ENCODE measurements around the gene OR8H3.
"Not testable (repeated sequence)": the region's sequence is repeated elsewhere in the genome, so short reads cannot be mapped to it uniquely, and the experiment has no call there.

OR8H3 gene, protein sequence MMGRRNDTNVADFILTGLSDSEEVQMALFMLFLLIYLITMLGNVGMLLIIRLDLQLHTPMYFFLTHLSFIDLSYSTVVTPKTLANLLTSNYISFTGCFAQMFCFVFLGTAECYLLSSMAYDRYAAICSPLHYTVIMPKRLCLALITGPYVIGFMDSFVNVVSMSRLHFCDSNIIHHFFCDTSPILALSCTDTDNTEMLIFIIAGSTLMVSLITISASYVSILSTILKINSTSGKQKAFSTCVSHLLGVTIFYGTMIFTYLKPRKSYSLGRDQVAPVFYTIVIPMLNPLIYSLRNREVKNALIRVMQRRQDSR

GRCh38 chr11:56122073-56122472 is at the start of gene OR8H3:
Gene OR8H3 (plus strand): TSS chr11:56122373. CDS start chr11:56122373, 0 bp downstream.
- in situ Hi-C loops (cut with HindIII; ENCODE audit: low sequenced_read_pairs) = no loop called here

DNA sequence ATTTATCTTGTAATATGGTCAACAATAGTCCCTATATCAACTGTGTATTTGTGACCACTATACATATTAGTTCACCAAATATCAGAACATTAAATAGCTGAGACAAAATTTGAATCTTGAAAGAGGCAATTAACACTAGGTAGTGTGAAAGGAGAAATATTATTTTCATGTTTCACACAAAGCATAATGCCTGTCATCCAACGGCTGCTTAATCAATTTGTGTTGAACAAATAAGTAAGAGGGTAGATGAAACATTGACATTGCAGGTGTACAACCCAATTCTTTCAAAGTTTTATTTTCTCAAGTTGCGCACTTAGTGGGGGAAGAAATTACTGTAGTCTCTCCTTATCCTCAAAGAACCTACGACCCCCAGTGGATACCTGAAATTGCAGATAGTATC is 32.5 kb upstream of the OR8H3 start:
- in situ Hi-C loops (cut with HindIII; ENCODE audit: low sequenced_read_pairs) = no loop called here

GRCh38 chr11:56093008-56093407 is 29.2 kb upstream of the OR8H3 start, which contains the start of gene OR8I2:
Gene OR8I2 (plus strand): TSS chr11:56093308. CDS start chr11:56093308, 0 bp downstream.
- in situ Hi-C loops (cut with HindIII; ENCODE audit: low sequenced_read_pairs) = no loop called here

DNA sequence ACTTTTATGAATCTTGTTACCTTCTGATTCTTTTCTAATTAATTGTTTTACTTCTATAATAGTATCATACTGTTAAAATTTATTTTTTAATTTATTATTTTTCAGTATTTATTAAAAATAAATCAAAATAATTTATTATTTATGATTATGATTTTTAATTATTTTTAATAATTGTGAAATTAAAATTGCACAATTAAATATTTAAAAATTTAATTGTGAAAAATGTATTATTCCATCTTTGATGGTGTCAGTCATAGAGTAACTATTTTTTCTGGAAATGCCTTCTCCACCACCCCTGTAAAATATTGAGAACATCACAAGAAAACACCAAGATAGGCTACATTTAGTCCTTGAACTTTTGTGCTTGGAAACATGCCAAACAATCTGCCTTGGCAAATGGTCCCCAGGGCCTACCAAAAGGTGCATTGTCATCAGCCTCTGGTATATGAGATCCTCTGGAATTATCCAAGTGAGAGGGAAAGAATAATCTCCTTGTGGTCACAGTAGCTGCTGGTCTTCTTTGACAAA is 18.9 kb upstream of the OR8H3 start, which contains the start of gene OR8H2:
Gene OR8H2 (plus strand): TSS at position 478 of the 528 bp plus-strand sequence. CDS start 1,356 bp downstream, outside the sequence.
- in situ Hi-C loops (cut with HindIII; ENCODE audit: low sequenced_read_pairs) = no loop called here

DNA sequence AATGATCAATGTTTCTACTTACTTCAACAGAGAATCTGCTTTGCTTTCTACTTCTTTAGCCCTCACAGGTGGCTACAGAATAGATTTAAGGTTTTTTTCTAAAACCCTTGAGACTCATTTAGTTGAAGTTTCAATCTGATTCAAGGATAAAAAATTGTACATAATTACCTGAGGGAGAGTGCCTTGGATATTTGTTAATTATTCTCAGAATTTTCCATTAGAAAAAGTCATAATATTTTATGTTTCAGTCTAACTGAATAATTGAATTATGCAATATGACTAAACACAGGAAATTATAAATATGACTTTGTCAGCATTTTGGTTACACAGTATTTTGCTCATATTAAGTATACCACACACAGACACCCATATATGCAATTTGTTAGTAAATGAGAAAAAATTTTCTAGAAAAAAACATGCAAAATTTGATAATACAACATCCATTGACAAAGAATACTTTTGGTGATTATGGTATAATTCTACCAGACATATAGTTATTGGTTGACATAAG is 18.0 kb downstream of the OR8H3 start, which contains the start of gene OR8J3:
Gene OR8J3 (minus strand): TSS at position 51 of the 511 bp plus-strand sequence. CDS start 2,483 bp downstream, outside the sequence.
- in situ Hi-C loops (cut with HindIII; ENCODE audit: low sequenced_read_pairs) = no loop called here

- in situ Hi-C loops (cut with HindIII; ENCODE audit: low sequenced_read_pairs) = not testable (repeated sequence)
These were observed 21.5 kb downstream of the OR8H3 start for GRCh38 chr11:56143681-56144080.

DNA sequence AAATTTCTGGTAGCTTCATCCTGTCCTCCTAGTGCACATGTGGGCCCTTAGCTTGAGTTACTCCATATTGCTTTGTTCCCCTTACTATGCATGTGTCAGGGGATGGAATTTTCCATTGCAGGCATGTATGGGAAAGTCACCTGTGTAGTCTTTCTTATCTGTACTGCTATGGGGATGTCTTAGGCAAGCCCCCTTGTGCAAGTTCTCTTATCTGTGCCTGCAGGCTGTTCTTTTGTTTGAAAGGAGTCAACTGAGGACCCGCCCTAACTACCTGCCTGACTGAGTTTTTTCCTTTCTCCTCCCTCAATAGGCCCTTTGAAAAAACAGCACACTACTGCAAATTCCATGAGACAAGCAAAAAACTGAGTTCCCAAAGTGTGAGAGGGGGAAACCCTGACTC is 29.2 kb downstream of the OR8H3 start:
- in situ Hi-C loops (cut with HindIII; ENCODE audit: low sequenced_read_pairs) = no loop called here

DNA sequence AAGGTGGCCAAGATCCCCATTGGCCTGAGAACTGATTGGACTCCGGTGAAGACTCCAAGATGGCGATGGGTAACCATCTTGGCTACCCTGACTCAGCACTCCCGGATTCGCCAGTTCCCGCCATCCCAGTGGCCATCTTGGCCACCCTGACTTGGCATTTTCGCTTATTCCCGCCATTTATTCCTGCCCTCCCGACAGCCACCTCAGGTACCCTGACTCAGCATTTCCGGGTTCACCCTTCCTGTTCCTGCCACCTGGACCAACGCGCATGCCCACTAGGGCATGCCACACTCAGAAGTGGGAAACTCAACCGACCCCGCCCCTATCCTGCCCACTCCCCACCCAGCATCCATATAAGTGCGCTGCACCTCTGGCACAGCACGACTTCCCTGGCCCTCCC is 30.2 kb downstream of the OR8H3 start:
- in situ Hi-C loops (cut with HindIII; ENCODE audit: low sequenced_read_pairs) = no loop called here

- in situ Hi-C loops (cut with HindIII; ENCODE audit: low sequenced_read_pairs) = no loop called here
These were observed 38.0 kb downstream of the OR8H3 start, which contains the start of gene OR8K5 for GRCh38 chr11:56160217-56160616. Gene OR8K5 (minus strand): TSS chr11:56160317. CDS start chr11:56160317, 0 bp downstream.

DNA sequence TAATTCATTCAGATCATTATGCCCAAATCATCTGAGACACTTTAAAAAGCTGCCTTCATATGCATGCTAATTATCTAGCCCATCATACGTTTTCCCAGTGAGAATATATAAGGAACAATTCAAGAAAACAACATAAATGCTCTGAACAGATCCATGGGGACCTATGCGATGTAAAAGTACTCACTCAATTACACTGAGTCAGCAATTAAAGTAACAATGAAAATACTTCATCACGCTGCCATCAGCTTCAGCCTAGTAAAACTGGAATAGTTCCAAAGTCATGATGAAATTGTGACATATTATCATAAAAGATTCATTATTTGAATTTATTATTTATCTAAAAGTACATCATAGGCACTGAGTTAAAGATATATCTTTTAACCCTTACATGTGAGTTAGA is 41.6 kb downstream of the OR8H3 start:
- in situ Hi-C loops (cut with HindIII; ENCODE audit: low sequenced_read_pairs) = no loop called here

DNA sequence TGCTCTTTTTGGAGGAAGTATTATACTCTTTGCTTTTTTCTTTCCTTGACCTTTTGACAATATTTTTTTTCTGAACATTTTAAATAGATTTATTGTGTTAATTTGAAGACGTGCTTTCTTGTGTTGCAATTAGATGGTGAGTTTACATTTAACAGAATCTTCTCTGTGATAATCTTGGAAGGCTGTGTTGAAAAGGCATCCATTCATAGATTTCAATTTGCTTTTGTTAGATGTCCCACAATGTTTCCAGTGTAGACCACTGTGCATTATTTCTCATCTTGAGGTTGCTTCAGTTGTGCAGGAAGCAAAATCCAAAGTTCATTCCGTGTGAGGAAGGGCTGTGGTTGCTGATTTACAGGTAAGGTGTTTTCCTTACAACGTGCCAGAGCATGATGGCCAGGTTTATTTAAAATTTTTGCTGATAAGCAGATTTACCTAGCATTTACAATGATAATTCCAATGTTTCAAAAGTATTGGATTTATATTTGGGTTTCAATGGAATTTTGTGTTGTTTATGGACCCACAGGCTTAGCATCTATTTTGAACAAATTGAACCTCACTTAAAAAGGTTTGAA is 50.2 kb downstream of the OR8H3 start:
- in situ Hi-C loops (cut with HindIII; ENCODE audit: low sequenced_read_pairs) = no loop called here
